Activated naive CD8-positive, alpha-beta T cell treated with anti-CD3 and anti-CD28 coated beads for 36 hours (primary cell): ENCODE results near the gene ANGPTL8. TPM values are rescaled to one million over a fixed set of nuclear protein-coding genes. Genes with fewer than 3 reads are reported as not detected.

Experiments used
- DNase-seq: peaks from one replicate; pipeline ENCODE4 v3.0.0; 2021
- H3K27ac Mint-ChIP-seq: one replicate; pipeline ENCODE4 v1.8.0; 2022; ENCODE audit warnings: mild to moderate bottlenecking, moderate library complexity, mixed read lengths
- H3K27me3 Mint-ChIP-seq: one replicate; pipeline ENCODE4 v1.8.0; 2022; ENCODE audit warnings: mild to moderate bottlenecking, mixed read lengths
- H3K36me3 Mint-ChIP-seq: one replicate; pipeline ENCODE4 v1.8.0; 2021; ENCODE audit warnings: mild to moderate bottlenecking, mixed read lengths
- H3K4me1 Mint-ChIP-seq: one replicate; pipeline ENCODE4 v1.8.0; 2021; ENCODE audit warnings: mixed read lengths
- H3K4me3 Mint-ChIP-seq: one replicate; pipeline ENCODE4 v1.8.0; 2022; ENCODE audit warnings: mild to moderate bottlenecking, moderate library complexity, mixed read lengths
- H3K9me3 Mint-ChIP-seq: one replicate; pipeline ENCODE4 v1.8.0; 2022; ENCODE audit warnings: mixed read lengths
- total RNA-seq, 2 experiments: library from RNA; stranded (reverse); gene quantifications; one replicate each; pipeline ENCODE4 v1.2.3, GENCODE V29; 2021

Gene ANGPTL8
- total RNA-seq, 2 experiments from 2014 or later, result not detected

- H3K27me3 Mint-ChIP-seq, result peaks cover 11% of the 10 kb centered on the region
- H3K4me3 Mint-ChIP-seq, result no peak overlapping the region
- no peaks in the 10 kb centered on the region for H3K36me3 Mint-ChIP-seq
- no peaks in the 10 kb centered on the region for H3K4me1 Mint-ChIP-seq
- no peaks in the 10 kb centered on the region for H3K9me3 Mint-ChIP-seq
- no peak overlapping the region for H3K27ac Mint-ChIP-seq
- DNase-seq, result no peak
Measured at GRCh38 chr19:11256189-11256588, 16.8 kb downstream of the ANGPTL8 start.

GRCh38 chr19:11257846-11258380 lies 18.5 kb downstream of the ANGPTL8 start:
- Mint-ChIP-seq H3K27ac (no peak overlapping the region), H3K36me3 (no peaks in the 10 kb centered on the region), H3K27me3 (peaks cover 19% of the 10 kb centered on the region), H3K4me1 (no peaks in the 10 kb centered on the region), H3K9me3 (no peaks in the 10 kb centered on the region), H3K4me3 (no peak overlapping the region)
- DNase-seq, result no peak

- Mint-ChIP-seq H3K4me3 (peak overlapping the region; percentile 22), H3K27me3 (peaks cover 47% of the 10 kb centered on the region), H3K36me3 (no peaks in the 10 kb centered on the region), H3K4me1 (no peaks in the 10 kb centered on the region), H3K27ac (no peak overlapping the region), H3K9me3 (no peaks in the 10 kb centered on the region)
- no peak for DNase-seq
Measured at GRCh38 chr19:11260996-11261395, 21.6 kb downstream of the ANGPTL8 start.

GRCh38 chr19:11261431-11261970 lies 22.1 kb downstream of the ANGPTL8 start:
- Mint-ChIP-seq H3K36me3 (no peaks in the 10 kb centered on the region), H3K4me1 (no peaks in the 10 kb centered on the region), H3K27ac (no peak overlapping the region), H3K4me3 (peak overlapping the region; percentile 43), H3K9me3 (no peaks in the 10 kb centered on the region), H3K27me3 (peaks cover 52% of the 10 kb centered on the region)
- DNase-seq, result no peak

GRCh38 chr19:11261971-11262839 lies 22.8 kb downstream of the ANGPTL8 start, which contains the start of gene DOCK6:
Gene DOCK6, minus strand, starts transcription at chr19:11262524. Its CDS starts 84 bp downstream, at chr19:11262440.
- H3K9me3 Mint-ChIP-seq, result no peaks in the 10 kb centered on the region
- DNase-seq, result peak; percentile 38
- H3K27me3 Mint-ChIP-seq, result peaks cover 56% of the 10 kb centered on the region
- H3K36me3 Mint-ChIP-seq, result no peaks in the 10 kb centered on the region
- H3K27ac Mint-ChIP-seq, result no peak within 1 kb of the TSS
- no peaks in the 10 kb centered on the region for H3K4me1 Mint-ChIP-seq
- peak within 1 kb of the TSS; percentile 73 for H3K4me3 Mint-ChIP-seq

- Mint-ChIP-seq H3K4me3 (no peak overlapping the region), H3K9me3 (no peaks in the 10 kb centered on the region), H3K36me3 (no peaks in the 10 kb centered on the region), H3K4me1 (no peaks in the 10 kb centered on the region), H3K27me3 (peaks cover 71% of the 10 kb centered on the region), H3K27ac (no peak overlapping the region)
- no peak for DNase-seq
Measured at GRCh38 chr19:11263726-11264125, 24.3 kb downstream of the ANGPTL8 start.

GRCh38 chr19:11264452-11265176 lies 25.2 kb downstream of the ANGPTL8 start:
- no peak for DNase-seq
- no peaks in the 10 kb centered on the region for H3K36me3 Mint-ChIP-seq
- H3K9me3 Mint-ChIP-seq, result no peaks in the 10 kb centered on the region
- H3K4me3 Mint-ChIP-seq, result no peak overlapping the region
- H3K27ac Mint-ChIP-seq, result no peak overlapping the region
- H3K4me1 Mint-ChIP-seq, result no peaks in the 10 kb centered on the region
- H3K27me3 Mint-ChIP-seq, result peaks cover 79% of the 10 kb centered on the region

- H3K4me3 Mint-ChIP-seq, result no peak overlapping the region
- H3K4me1 Mint-ChIP-seq, result no peaks in the 10 kb centered on the region
- no peaks in the 10 kb centered on the region for H3K9me3 Mint-ChIP-seq
- no peak for DNase-seq
- H3K27ac Mint-ChIP-seq, result no peak overlapping the region
- peaks cover 83% of the 10 kb centered on the region for H3K27me3 Mint-ChIP-seq
- H3K36me3 Mint-ChIP-seq, result no peaks in the 10 kb centered on the region
Measured at GRCh38 chr19:11265177-11265784, 25.9 kb downstream of the ANGPTL8 start.

GRCh38 chr19:11265785-11266236 lies 26.4 kb downstream of the ANGPTL8 start:
- Mint-ChIP-seq H3K27ac (no peak overlapping the region), H3K36me3 (no peaks in the 10 kb centered on the region), H3K27me3 (peaks cover 85% of the 10 kb centered on the region), H3K4me1 (no peaks in the 10 kb centered on the region), H3K4me3 (no peak overlapping the region), H3K9me3 (no peaks in the 10 kb centered on the region)
- no peak for DNase-seq

GRCh38 chr19:11267316-11268085 lies 28.1 kb downstream of the ANGPTL8 start:
- Mint-ChIP-seq H3K27ac (no peak overlapping the region), H3K36me3 (no peaks in the 10 kb centered on the region), H3K4me3 (no peak overlapping the region), H3K27me3 (peaks cover 83% of the 10 kb centered on the region), H3K9me3 (no peaks in the 10 kb centered on the region), H3K4me1 (no peaks in the 10 kb centered on the region)
- DNase-seq, result no peak

GRCh38 chr19:11268783-11269267 lies 29.4 kb downstream of the ANGPTL8 start:
- DNase-seq, result no peak
- Mint-ChIP-seq H3K27ac (no peak overlapping the region), H3K4me3 (no peak overlapping the region), H3K36me3 (no peaks in the 10 kb centered on the region), H3K27me3 (peaks cover 83% of the 10 kb centered on the region), H3K9me3 (no peaks in the 10 kb centered on the region), H3K4me1 (no peaks in the 10 kb centered on the region)

- Mint-ChIP-seq H3K9me3 (no peaks in the 10 kb centered on the region), H3K36me3 (no peaks in the 10 kb centered on the region), H3K4me1 (no peaks in the 10 kb centered on the region), H3K27me3 (peaks cover 84% of the 10 kb centered on the region), H3K27ac (no peak overlapping the region), H3K4me3 (no peak overlapping the region)
- DNase-seq, result no peak
Measured at GRCh38 chr19:11269408-11269807, 30.0 kb downstream of the ANGPTL8 start.

- H3K36me3 Mint-ChIP-seq, result no peaks in the 10 kb centered on the region
- H3K27ac Mint-ChIP-seq, result no peak overlapping the region
- H3K9me3 Mint-ChIP-seq, result peaks cover 7% of the 10 kb centered on the region
- no peak overlapping the region for H3K4me3 Mint-ChIP-seq
- DNase-seq, result no peak
- peaks cover 79% of the 10 kb centered on the region for H3K27me3 Mint-ChIP-seq
- H3K4me1 Mint-ChIP-seq, result no peaks in the 10 kb centered on the region
Measured at GRCh38 chr19:11273296-11273695, 33.9 kb downstream of the ANGPTL8 start.

- DNase-seq, result no peak
- Mint-ChIP-seq H3K36me3 (no peaks in the 10 kb centered on the region), H3K9me3 (peaks cover 7% of the 10 kb centered on the region), H3K27me3 (peaks cover 77% of the 10 kb centered on the region), H3K27ac (no peak overlapping the region), H3K4me3 (no peak overlapping the region), H3K4me1 (no peaks in the 10 kb centered on the region)
Measured at GRCh38 chr19:11273989-11274388, 34.6 kb downstream of the ANGPTL8 start.
